Measurements from ENCODE around the gene KIR3DL3.
"Not testable (repeated sequence)": the region's sequence is repeated elsewhere in the genome, so short reads cannot be mapped to it uniquely, and the experiment has no call there.

- not testable (repeated sequence) for TF ChIP-seq CTCF, POLR2A (IDR thresholded peaks at IDR 0.05)
Measured at GRCh38 chr19:54778896-54779295, 54.7 kb downstream of the KIR3DL3 start.

Data from sigmoid colon (tissue), 3 donors.